ENCODE results near the gene ATP2B2.

- TF ChIP-seq CTCF (conservative IDR thresholded peaks at IDR 0.05; ENCODE audit: low read depth in 2 of 2) (no peak), EZH2 (IDR thresholded peaks at IDR 0.05; ENCODE audit: low read depth, unreplicated experiment) (no peak), POLR2AphosphoS5 (IDR thresholded peaks at IDR 0.05; ENCODE audit: low read depth) (no peak), REST (IDR thresholded peaks at IDR 0.05; ENCODE audit: unreplicated experiment) (no peak), EZH2phosphoT487 (IDR thresholded peaks at IDR 0.05; ENCODE audit: unreplicated experiment) (no peak), CREB1 (CRISPR knock-in tag; IDR thresholded peaks at IDR 0.05; ENCODE audit: low read depth) (no peak), JUNB (IDR thresholded peaks at IDR 0.05; ENCODE audit: unreplicated experiment) (no peak), ETS1 (IDR thresholded peaks at IDR 0.05) (no peak), STAT1 (IDR thresholded peaks at IDR 0.05; ENCODE audit: unreplicated experiment) (no peak), ZNF462 (CRISPR knock-in tag; IDR thresholded peaks at IDR 0.05) (no peak), ZNF331 (CRISPR knock-in tag; IDR thresholded peaks at IDR 0.05; ENCODE audit: low read depth) (no peak)
Observed at GRCh38 chr3:10524799-10525301, 19.5 kb upstream of the ATP2B2 start.

Measured in GM23338 (cell line).